ENCODE data around the gene CDK5RAP2.

CDK5RAP2 gene

GRCh38 chr9:120456218-120456617, 123.7 kb downstream of the CDK5RAP2 start:
- no peak for DNase-seq (ENCODE audit: low read depth)
- TF ChIP-seq, protein P1, sequence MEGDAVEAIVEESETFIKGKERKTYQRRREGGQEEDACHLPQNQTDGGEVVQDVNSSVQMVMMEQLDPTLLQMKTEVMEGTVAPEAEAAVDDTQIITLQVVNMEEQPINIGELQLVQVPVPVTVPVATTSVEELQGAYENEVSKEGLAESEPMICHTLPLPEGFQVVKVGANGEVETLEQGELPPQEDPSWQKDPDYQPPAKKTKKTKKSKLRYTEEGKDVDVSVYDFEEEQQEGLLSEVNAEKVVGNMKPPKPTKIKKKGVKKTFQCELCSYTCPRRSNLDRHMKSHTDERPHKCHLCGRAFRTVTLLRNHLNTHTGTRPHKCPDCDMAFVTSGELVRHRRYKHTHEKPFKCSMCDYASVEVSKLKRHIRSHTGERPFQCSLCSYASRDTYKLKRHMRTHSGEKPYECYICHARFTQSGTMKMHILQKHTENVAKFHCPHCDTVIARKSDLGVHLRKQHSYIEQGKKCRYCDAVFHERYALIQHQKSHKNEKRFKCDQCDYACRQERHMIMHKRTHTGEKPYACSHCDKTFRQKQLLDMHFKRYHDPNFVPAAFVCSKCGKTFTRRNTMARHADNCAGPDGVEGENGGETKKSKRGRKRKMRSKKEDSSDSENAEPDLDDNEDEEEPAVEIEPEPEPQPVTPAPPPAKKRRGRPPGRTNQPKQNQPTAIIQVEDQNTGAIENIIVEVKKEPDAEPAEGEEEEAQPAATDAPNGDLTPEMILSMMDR (IDR thresholded peaks at IDR 0.05; ENCODE audit: insufficient read depth, low read depth, low read length, missing control alignments) = no peak
- H3K4me3 ChIP-seq (ENCODE audit: low read depth, low read length) = no peak overlapping the region

DNA sequence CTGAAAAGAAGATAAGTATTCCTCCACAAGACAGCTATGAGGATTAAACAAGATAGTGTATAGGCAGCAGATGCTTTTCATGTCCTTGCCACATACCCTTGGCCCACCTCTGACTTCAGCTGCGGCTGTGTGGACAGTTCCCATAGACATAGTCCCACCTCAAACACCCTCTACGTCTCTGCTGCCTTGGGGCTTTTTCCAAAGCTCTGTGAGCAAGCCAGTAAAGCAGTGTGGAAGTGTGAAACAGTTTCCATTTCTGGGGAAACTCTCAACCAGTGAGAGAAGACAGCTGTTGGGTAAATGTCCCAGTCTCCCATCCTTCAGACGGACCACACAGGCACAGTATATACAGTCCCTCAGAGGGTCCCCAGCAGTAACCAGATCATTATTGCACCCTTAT, 125.5 kb downstream of the CDK5RAP2 start:
- no peak overlapping the region for H3K4me3 ChIP-seq (ENCODE audit: low read depth, low read length)
- no peak for DNase-seq (ENCODE audit: low read depth)
- TF ChIP-seq, protein P1 (IDR thresholded peaks at IDR 0.05; ENCODE audit: insufficient read depth, low read depth, low read length, missing control alignments) = no peak

GRCh38 chr9:120453792-120454191, 126.2 kb downstream of the CDK5RAP2 start:
- no peak for DNase-seq (ENCODE audit: low read depth)
- H3K4me3 ChIP-seq (ENCODE audit: low read depth, low read length) = no peak overlapping the region
- TF ChIP-seq, protein P1 (IDR thresholded peaks at IDR 0.05; ENCODE audit: insufficient read depth, low read depth, low read length, missing control alignments) = no peak

DNA sequence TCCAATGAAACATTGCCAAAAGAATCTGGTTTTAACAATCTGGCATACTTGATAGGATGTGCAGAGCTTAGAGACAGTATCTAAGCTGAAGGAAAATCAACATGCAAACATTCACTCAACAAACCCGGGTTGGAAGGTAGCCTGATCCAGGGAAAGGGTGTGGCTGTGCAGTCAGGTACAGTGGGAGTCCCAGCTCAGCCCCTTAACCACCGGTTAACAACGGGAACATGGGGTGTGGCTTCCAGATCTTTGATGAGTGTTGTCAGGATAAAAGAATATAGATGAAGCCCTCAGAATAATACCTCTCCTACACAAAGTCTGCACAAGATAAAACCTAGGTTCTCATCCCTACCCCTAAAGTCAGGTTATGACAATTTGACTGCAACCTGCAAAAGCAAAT, 127.3 kb downstream of the CDK5RAP2 start:
- no peak for DNase-seq (ENCODE audit: low read depth)
- TF ChIP-seq, protein P1 (IDR thresholded peaks at IDR 0.05; ENCODE audit: insufficient read depth, low read depth, low read length, missing control alignments) = no peak
- no peak overlapping the region for H3K4me3 ChIP-seq (ENCODE audit: low read depth, low read length)

- TF ChIP-seq, protein P1 (IDR thresholded peaks at IDR 0.05; ENCODE audit: insufficient read depth, low read depth, low read length, missing control alignments) = no peak
- no peak for DNase-seq (ENCODE audit: low read depth)
Observed at GRCh38 chr9:120450916-120451315, 129.1 kb downstream of the CDK5RAP2 start.

DNA sequence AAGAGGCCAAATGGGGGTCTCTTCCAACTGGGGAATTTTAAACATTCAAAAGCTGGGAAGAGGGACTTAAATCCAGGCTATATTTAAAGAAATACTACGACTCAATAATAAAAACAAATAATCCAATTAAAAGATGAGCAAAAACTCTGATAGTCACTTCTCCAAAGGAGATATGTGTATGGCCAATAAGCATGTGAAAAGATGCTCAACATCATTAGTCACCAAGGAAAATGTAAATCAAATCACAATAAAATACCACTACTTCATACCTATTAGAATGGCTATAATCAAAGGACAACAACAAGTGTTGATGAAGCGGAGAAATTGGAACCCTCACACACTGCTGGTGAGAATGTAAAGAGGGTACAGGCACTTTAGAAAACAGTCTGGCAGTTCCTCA, 130.4 kb downstream of the CDK5RAP2 start:
- DNase-seq (ENCODE audit: low read depth) = no peak
- TF ChIP-seq, protein P1 (IDR thresholded peaks at IDR 0.05; ENCODE audit: insufficient read depth, low read depth, low read length, missing control alignments) = no peak
- H3K4me3 ChIP-seq (ENCODE audit: low read depth, low read length) = no peak overlapping the region

More at GRCh38 chr9:120450916-120451315, 129.1 kb downstream of the CDK5RAP2 start:
- H3K4me3 ChIP-seq (ENCODE audit: low read depth, low read length) = no peak overlapping the region

DNA sequence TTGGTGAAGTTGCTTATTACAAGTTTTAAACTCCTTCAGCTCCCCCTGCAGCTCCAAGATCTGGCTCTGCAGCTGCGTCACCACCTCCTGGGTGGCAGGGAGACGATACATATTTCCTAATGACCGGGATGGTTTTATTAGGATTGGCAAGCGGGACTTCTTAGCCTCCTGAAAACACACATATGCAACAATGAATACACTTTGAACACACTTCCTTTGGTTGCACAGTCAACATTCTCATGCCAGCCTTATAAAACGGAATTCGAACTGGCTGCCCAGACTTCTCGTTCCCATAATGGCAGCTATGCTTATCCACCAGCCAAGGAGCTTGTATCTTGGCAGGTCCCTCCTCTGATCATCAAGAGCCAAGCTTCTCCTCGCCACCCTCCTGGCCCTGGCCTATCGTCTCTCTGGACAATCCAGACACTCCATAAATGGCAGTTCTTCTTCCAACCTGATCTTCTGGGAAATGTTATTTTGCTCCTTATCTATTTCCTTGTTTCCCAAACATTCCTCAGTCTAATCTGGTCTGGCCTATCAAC, 131.9 kb downstream of the CDK5RAP2 start:
- no peak overlapping the region for H3K4me3 ChIP-seq (ENCODE audit: low read depth, low read length)
- TF ChIP-seq, protein P1 (IDR thresholded peaks at IDR 0.05; ENCODE audit: insufficient read depth, low read depth, low read length, missing control alignments) = no peak
- no peak for DNase-seq (ENCODE audit: low read depth)
